ENCODE measurements around the gene STRADB. TPM values are rescaled to one million over a fixed set of nuclear protein-coding genes. Genes with fewer than 3 reads are reported as not detected.
A peak's percentile ranks its signal among the peaks of the same experiment; 100 is the strongest.

STRADB gene
- total and polyA plus RNA-seq, 12 donors: 20.3 to 77.6 (median 54.6) TPM

DNA sequence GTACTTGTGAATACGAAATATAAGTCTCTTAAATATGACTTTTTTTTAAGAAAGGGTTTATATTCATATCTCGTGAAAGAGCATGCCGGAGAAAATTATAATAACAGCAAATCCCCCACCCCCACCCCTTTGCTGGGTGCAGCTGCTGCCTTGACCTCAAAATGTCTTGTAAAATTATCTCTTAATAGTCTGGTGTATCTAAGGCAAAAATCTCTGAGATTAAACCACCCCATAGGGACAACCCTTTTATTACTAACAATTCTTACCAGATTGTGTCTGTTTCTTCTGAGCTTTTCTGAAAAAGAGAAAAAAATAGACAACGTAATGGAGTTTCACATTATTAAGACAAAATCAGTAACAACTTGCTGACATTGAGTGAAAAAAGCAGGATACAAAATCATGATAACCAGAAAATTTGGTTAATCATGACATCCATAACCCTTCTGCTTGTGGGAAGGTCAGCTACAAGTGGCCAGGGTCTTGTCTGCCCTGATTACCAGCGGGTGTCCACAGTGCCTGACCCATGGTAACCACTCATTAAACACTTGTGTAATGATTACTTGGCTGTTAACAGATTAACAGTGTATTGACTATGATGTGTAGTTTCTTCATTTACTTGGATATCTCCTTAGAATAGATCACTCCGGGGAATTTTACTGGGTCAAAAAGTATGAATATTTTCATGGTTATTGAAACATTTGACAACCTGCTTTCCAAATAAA is 1.5 kb downstream of the STRADB start:
- ATAC-seq (no peak), DNase-seq (no peak)
- Histone ChIP-seq H3K9me3 (no peaks in the 10 kb centered on the region), H3K27me3 (no peaks in the 10 kb centered on the region), H3K4me1 (peaks cover 0 to 44% (median 36%) of the 10 kb centered on the region in 9 donors), H3K27ac (peak overlapping the region in 3 of 10 donors; percentile 9 to 94 (median 91)), H3K36me3 (peaks cover 0 to 44% (median 0%) of the 10 kb centered on the region in 9 donors), H3K4me3 (peak overlapping the region in 6 of 10 donors; percentile 73 to 90 (median 86))
- WGBS, 2 donors: 82 to 88% methylated on average over 6 of the region's 6 CpGs
- intact Hi-C loops (cut with DNase I): loop anchor here in 4 of 10 donors (5.0 to 10.0 kb wide), 3 partner anchors 41 to 218 kb away; no protein-coding TSS in a partner anchor
- TF ChIP-seq, protein P1, sequence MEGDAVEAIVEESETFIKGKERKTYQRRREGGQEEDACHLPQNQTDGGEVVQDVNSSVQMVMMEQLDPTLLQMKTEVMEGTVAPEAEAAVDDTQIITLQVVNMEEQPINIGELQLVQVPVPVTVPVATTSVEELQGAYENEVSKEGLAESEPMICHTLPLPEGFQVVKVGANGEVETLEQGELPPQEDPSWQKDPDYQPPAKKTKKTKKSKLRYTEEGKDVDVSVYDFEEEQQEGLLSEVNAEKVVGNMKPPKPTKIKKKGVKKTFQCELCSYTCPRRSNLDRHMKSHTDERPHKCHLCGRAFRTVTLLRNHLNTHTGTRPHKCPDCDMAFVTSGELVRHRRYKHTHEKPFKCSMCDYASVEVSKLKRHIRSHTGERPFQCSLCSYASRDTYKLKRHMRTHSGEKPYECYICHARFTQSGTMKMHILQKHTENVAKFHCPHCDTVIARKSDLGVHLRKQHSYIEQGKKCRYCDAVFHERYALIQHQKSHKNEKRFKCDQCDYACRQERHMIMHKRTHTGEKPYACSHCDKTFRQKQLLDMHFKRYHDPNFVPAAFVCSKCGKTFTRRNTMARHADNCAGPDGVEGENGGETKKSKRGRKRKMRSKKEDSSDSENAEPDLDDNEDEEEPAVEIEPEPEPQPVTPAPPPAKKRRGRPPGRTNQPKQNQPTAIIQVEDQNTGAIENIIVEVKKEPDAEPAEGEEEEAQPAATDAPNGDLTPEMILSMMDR (IDR thresholded peaks at IDR 0.05): no peak

DNA sequence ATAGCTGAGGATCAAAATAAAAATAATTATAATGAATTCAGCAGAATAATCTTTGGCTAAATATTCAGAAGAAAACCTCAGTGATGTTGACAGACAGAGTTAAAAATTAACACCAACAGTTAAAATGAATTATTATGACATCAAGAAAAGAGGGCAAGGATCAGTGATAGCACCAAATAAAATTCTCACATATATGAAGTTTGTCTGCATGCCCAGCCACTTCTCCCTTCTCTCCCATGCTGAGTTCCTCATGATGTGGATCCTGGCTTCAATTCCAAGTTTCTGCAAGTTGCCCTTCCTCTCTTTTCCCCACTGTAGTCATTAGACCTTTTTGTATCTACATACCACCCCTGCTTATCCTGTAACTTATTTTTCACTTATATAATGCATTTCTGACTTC is 6.8 kb downstream of the STRADB start:
- Histone ChIP-seq H3K4me1 (peaks cover 0 to 5% (median 0%) of the 10 kb centered on the region in 9 donors), H3K27me3 (no peaks in the 10 kb centered on the region), H3K4me3 (no peak overlapping the region), H3K9me3 (peaks cover 0 to 10% (median 0%) of the 10 kb centered on the region in 11 donors), H3K27ac (no peak overlapping the region), H3K36me3 (peaks cover 0 to 88% (median 31%) of the 10 kb centered on the region in 9 donors)
- TF ChIP-seq, protein P1 (IDR thresholded peaks at IDR 0.05): no peak
- ATAC-seq: no peak
- intact Hi-C loops (cut with DNase I): loop anchor here in 3 of 10 donors (10.0 kb wide), 2 partner anchors 64 to 224 kb away; no protein-coding TSS in a partner anchor
- no peak for DNase-seq

DNA sequence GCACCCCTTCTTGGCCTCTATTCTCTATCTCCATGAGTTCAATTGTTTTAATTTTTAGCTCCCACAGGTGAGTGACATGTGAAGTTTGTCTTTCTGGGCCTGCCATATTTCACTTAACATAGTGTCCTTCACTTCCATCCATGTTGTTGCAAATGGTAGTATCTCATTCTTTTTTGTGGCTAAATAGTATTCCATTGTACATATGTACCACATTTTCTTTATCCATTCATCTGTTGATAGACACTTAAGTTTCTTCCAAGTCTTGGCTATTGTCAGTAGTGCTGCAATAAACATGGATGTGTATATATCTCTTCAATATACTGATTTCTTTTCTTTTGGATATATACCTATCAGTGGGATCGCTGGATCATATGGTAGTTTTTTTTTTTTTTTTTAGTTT is 9.0 kb downstream of the STRADB start:
- 97 to 100% methylated on average over 1 of the region's 1 CpG for WGBS, 2 donors
- no peaks in the 10 kb centered on the region for H3K27me3 ChIP-seq
- no peak for DNase-seq
- peaks cover 0 to 10% (median 0%) of the 10 kb centered on the region in 11 donors for H3K9me3 ChIP-seq
- no peak overlapping the region for H3K4me3 ChIP-seq
- H3K27ac ChIP-seq: no peak overlapping the region
- peaks cover 0 to 9% (median 3%) of the 10 kb centered on the region in 9 donors for H3K4me1 ChIP-seq
- peaks cover 0 to 100% (median 43%) of the 10 kb centered on the region in 9 donors for H3K36me3 ChIP-seq
- TF ChIP-seq, protein P1 (IDR thresholded peaks at IDR 0.05): no peak
- intact Hi-C loops (cut with DNase I): loop anchor here in 2 of 10 donors (5.0 to 10.0 kb wide), 2 partner anchors 66 to 73 kb away; no protein-coding TSS in a partner anchor
- no peak for ATAC-seq

DNA sequence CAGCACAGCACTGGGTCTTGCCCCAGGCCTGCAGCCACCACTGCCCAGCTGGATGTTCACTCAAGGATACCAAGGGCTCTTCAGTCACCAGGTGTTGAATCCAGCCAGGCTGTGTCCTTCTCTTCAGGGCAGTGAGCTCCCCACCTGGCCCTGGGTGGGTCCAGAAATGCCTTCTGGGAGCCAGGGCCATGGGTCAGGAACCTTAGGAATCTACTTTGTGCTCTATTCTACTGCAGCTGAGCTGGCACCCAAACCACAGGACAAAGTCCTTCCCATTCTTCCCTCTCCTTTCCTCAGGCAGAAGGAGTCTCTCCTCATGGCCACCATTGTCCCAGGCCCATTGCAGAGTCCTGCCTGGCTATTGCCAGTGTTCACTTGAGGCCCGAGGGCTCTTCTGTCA is 13.0 kb downstream of the STRADB start:
- peak overlapping the region in 5 of 10 donors; percentile 26 to 75 (median 70) for H3K27ac ChIP-seq
- intact Hi-C loops (cut with DNase I): loop anchor here in 2 of 10 donors (5.0 to 10.0 kb wide), 2 partner anchors 70 to 77 kb away; no protein-coding TSS in a partner anchor
- 95 to 96% methylated on average over 1 of the region's 1 CpG for WGBS, 2 donors

More for the DNA sequence above, 13.0 kb downstream of the STRADB start:
- Histone ChIP-seq H3K4me3 (no peak overlapping the region), H3K9me3 (peaks cover 0 to 10% (median 0%) of the 10 kb centered on the region in 11 donors), H3K36me3 (peaks cover 0 to 96% (median 39%) of the 10 kb centered on the region in 9 donors), H3K27me3 (no peaks in the 10 kb centered on the region), H3K4me1 (peaks cover 0 to 22% (median 11%) of the 10 kb centered on the region in 9 donors)
- ATAC-seq (peak in 1 of 8 donors; percentile 53), DNase-seq (no peak)
- TF ChIP-seq, protein P1 (IDR thresholded peaks at IDR 0.05): no peak
